Upper lobe of left lung (tissue), 6 donors: ENCODE data around the gene AGBL1. TPM values are rescaled to one million over a fixed set of nuclear protein-coding genes. Genes with fewer than 3 reads are reported as not detected.

ENCODE experiments used
- ATAC-seq, 2 donors: fragments of 200-7000 bp; cut with Tn5 transposase; one replicate each; pipeline ENCODE4 v1.9.1; 2022; ENCODE audit warnings: mild to moderate bottlenecking in 2 of 2, moderate library complexity in 2 of 2; ENCODE audit not compliant: low FRiP score in 2 of 2
- DNase-seq, 2 donors: peaks; one replicate each; pipeline ENCODE4 v3.0.0-alpha.2; 2019 to 2020
- H3K27ac ChIP-seq, 4 donors: fragments of 200-600 bp; sonication (generic); one replicate each; pipeline ENCODE4 v1.5.1; 2016 to 2019
- H3K27me3 ChIP-seq, 4 donors: fragments of 200-600 bp; sonication (generic); one replicate each; pipeline ENCODE4 v1.5.1; 2017 to 2019
- H3K36me3 ChIP-seq, 4 donors: fragments of 200-600 bp; sonication (generic); one replicate each; pipeline ENCODE4 v1.5.1; 2016 to 2019
- H3K4me1 ChIP-seq, 4 donors: fragments of 200-600 bp; sonication (generic); one replicate each; pipeline ENCODE4 v1.5.1; 2018 to 2019
- H3K4me3 ChIP-seq, 4 donors: fragments of 200-600 bp; sonication (generic); one replicate each; pipeline ENCODE4 v1.5.1; 2017 to 2019; ENCODE audit warnings: mild to moderate bottlenecking in 2 of 4, moderate library complexity in 1 of 4
- H3K9me3 ChIP-seq, 4 donors: fragments of 200-600 bp; sonication (generic); one replicate each; pipeline ENCODE4 v1.5.1; 2018 to 2019
- EP300 ChIP-seq, 4 donors: sonication (generic); formaldehyde crosslinking; IDR thresholded peaks; one replicate each; pipeline ENCODE4 v1.5.1; 2017; ENCODE audit warnings: antibody characterized with exemption in 4 of 4, control low read depth in 2 of 4
- POLR2A ChIP-seq, 4 donors: fragments of 450-650 bp; IDR thresholded peaks; one replicate each; pipeline ENCODE4 v1.5.1; 2016 to 2017; ENCODE audit warnings: antibody characterized with exemption in 4 of 4, mild to moderate bottlenecking in 2 of 4
- POLR2AphosphoS5 ChIP-seq, 2 donors: sonication (generic); formaldehyde crosslinking; IDR thresholded peaks; one replicate each; pipeline ENCODE4 v1.5.1; 2017; ENCODE audit warnings: antibody characterized with exemption in 2 of 2
- WGBS, 2 donors: methylation state at CpG; one replicate each; pipeline ENCODE4 v1.1.5; 2017 to 2018; 5-methylcytosine and 5-hydroxymethylcytosine counted together
- total RNA-seq, 6 donors: library from RNA; depleted of rRNA in 4 of 6; stranded (reverse); fragments of >200 nt in 4 of 6; gene quantifications; one replicate each; pipeline versions ENCODE4 v1.1.0 to v1.2.1, GENCODE V29; 2016 to 2021
- TF ChIP-seq, protein P1 (sequence below), 6 experiments: fragments of 450-650 bp in 4 of 6; fragments of 200-600 bp in 2 of 6; sonication (generic) in 2 of 6; IDR thresholded peaks; one replicate each; pipeline ENCODE4 v1.5.1; 2016 to 2019; ENCODE audit warnings: antibody characterized with exemption in 6 of 6
- donor health status: DM: no; HTN: no; CAD: no; lungs with moderate emphysema.
- donor health status: DM: no; HTN: yes; CAD: no; lungs with severe emphysema.

Gene AGBL1
- total RNA-seq, 6 donors from 2014 or later = 3.1 to 23.0 (median 14.5) TPM

DNA sequence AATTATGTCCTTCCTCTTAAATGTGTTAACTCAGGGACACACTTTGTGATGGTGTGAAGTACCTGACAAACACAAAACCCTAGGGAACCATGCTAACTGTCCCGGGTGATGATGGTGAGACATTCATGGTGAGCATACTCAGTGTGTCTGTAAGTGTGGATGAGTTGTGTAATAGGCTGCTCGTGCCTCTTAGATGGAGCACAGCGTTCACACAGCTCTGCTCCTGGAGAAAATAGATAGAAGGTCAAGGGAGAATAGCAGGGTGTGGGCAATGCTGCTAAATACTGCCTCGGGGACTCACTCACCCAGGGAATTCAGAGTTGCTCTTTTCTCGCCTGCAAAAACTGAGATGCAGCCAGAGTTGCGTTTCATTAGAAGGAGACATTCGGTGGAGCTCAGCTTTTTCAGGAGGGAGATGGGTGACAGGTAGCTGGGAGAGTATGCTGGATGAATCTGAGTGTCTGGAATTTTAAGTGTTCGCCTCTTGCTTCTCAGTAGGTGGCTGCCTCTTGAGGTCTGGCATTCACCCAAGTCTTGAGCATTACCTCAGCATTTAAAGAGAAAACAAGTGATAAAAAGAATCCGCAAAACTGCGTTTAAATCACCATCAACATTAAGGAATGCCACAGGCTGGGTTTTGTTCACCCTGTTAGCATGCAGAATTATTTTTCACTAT is 813.2 kb downstream of the AGBL1 start:
- Histone ChIP-seq H3K9me3 (no peaks in the 10 kb centered on the region), H3K27ac (no peak overlapping the region), H3K36me3 (no peaks in the 10 kb centered on the region), H3K4me1 (no peaks in the 10 kb centered on the region), H3K4me3 (no peak overlapping the region), H3K27me3 (no peaks in the 10 kb centered on the region)
- WGBS, 2 donors = 43 to 55% methylated on average over 10 of the region's 10 CpGs
- TF ChIP-seq POLR2AphosphoS5 (IDR thresholded peaks at IDR 0.05) = no peak
- no peak for TF ChIP-seq EP300 (IDR thresholded peaks at IDR 0.05)
- no peak for TF ChIP-seq POLR2A (IDR thresholded peaks at IDR 0.05)
- DNase-seq (peak in 1 of 2 donors; percentile 40), ATAC-seq (peak in 1 of 2 donors; percentile 49)

DNA sequence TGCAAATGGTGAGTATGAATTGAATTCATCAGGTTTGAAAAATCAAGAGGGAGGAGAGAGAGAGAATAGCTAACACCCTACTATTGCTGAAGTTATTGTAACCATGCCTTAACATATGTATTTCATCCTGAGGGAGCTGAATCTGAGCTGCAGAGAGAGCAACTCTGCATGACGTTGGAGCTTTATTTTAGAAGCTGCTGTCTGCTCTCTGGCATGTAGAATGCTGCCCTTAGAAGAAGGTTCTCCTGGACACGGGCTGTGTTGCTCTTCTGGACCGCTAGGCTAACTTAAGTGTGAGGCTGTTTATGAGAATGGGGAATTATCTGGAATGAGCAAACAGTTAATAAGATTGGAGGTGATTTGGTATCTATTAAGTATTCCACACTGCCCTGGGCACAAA is 814.6 kb downstream of the AGBL1 start:
- Histone ChIP-seq H3K9me3 (no peaks in the 10 kb centered on the region), H3K27me3 (no peaks in the 10 kb centered on the region), H3K36me3 (no peaks in the 10 kb centered on the region), H3K4me1 (no peaks in the 10 kb centered on the region), H3K4me3 (no peak overlapping the region), H3K27ac (no peak overlapping the region)
- 77 to 84% methylated on average over 3 of the region's 3 CpGs for WGBS, 2 donors
- DNase-seq (no peak), ATAC-seq (no peak)
- TF ChIP-seq POLR2A (IDR thresholded peaks at IDR 0.05) (no peak), EP300 (IDR thresholded peaks at IDR 0.05) (no peak), POLR2AphosphoS5 (IDR thresholded peaks at IDR 0.05) (no peak)
- TF ChIP-seq, protein P1, sequence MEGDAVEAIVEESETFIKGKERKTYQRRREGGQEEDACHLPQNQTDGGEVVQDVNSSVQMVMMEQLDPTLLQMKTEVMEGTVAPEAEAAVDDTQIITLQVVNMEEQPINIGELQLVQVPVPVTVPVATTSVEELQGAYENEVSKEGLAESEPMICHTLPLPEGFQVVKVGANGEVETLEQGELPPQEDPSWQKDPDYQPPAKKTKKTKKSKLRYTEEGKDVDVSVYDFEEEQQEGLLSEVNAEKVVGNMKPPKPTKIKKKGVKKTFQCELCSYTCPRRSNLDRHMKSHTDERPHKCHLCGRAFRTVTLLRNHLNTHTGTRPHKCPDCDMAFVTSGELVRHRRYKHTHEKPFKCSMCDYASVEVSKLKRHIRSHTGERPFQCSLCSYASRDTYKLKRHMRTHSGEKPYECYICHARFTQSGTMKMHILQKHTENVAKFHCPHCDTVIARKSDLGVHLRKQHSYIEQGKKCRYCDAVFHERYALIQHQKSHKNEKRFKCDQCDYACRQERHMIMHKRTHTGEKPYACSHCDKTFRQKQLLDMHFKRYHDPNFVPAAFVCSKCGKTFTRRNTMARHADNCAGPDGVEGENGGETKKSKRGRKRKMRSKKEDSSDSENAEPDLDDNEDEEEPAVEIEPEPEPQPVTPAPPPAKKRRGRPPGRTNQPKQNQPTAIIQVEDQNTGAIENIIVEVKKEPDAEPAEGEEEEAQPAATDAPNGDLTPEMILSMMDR (IDR thresholded peaks at IDR 0.05) = no peak

DNA sequence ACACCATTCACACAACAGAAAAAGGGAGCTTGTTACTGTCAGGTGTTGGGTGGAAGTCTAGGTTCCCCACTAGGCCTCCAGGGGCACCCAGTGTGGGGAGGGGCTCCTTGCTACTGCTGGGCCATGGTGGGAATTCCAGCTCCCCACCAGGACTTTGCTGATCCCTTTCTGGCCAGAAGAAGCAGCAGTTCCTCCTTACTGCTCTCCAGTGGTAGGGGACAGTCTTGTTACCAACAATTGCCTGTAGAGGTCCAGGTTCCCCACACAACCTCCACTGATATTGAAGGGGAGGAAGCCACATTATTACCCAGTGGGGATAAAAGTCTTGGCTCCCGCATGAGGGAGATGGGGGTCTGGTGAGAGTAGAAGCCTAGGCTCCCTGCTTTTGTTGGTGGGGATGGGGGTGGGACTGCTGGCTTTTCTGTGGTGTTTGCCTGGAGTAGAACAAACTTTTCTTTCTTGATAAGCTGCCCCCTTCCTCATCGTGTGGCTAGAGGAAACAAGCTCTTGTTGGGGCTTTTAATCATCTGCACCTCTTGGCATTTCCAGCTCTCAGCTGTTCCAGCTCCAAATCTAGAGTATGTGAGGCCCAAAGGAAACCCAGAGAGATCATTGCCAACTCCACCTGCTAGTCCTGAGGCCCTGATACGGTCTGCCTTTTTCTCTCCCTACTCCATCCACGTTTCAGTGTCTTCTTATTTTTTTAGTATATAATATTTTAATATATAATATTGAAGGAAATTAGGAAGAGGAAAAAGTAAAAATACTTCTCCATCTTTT is 824.2 kb downstream of the AGBL1 start:
- Histone ChIP-seq H3K4me3 (no peak overlapping the region), H3K4me1 (no peaks in the 10 kb centered on the region), H3K36me3 (no peaks in the 10 kb centered on the region), H3K27me3 (no peaks in the 10 kb centered on the region), H3K9me3 (no peaks in the 10 kb centered on the region), H3K27ac (no peak overlapping the region)
- WGBS, 2 donors = 45 to 47% methylated on average over 4 of the region's 4 CpGs
- no peak for ATAC-seq
- DNase-seq = no peak
- TF ChIP-seq, protein P1 (IDR thresholded peaks at IDR 0.05) = no peak
- TF ChIP-seq POLR2A (IDR thresholded peaks at IDR 0.05) = no peak
- no peak for TF ChIP-seq POLR2AphosphoS5 (IDR thresholded peaks at IDR 0.05)
- TF ChIP-seq EP300 (IDR thresholded peaks at IDR 0.05) = no peak

DNA sequence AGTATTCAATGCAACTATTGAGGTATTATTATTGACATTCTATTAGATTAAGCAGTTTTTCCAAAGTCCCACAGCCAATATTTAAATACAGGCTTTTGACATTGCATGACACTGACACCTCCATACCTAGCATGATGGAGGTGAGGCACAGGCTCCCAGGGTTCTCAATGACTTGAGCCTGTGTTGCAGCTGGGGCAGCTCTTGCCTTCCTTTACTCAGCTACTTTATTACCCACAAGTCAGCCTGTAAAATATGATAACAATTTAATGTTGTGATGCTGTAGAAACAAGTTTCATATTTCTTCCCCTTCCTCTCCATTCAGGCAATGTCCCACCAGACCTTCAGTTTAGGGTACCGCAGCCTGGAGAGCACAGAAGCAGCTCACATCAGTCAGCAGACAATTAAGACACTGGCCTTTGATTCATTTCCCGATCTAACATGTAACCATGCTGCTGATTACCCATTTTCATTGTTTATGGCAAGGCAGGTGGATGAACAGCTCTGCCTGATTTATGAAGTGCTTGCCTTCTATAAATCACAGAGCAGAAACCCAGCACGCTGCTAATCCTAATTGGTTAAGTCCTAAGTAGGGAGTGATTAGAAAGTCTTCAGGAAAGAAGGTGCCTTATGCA is 826.1 kb downstream of the AGBL1 start:
- Histone ChIP-seq H3K9me3 (no peaks in the 10 kb centered on the region), H3K4me1 (no peaks in the 10 kb centered on the region), H3K27ac (no peak overlapping the region), H3K4me3 (no peak overlapping the region), H3K36me3 (no peaks in the 10 kb centered on the region), H3K27me3 (no peaks in the 10 kb centered on the region)
- WGBS, 2 donors = 68% methylated on average over 3 of the region's 3 CpGs
- ATAC-seq = no peak
- DNase-seq = no peak
- no peak for TF ChIP-seq POLR2A (IDR thresholded peaks at IDR 0.05)
- no peak for TF ChIP-seq POLR2AphosphoS5 (IDR thresholded peaks at IDR 0.05)
- TF ChIP-seq EP300 (IDR thresholded peaks at IDR 0.05) = no peak
- TF ChIP-seq, protein P1 (IDR thresholded peaks at IDR 0.05) = no peak

DNA sequence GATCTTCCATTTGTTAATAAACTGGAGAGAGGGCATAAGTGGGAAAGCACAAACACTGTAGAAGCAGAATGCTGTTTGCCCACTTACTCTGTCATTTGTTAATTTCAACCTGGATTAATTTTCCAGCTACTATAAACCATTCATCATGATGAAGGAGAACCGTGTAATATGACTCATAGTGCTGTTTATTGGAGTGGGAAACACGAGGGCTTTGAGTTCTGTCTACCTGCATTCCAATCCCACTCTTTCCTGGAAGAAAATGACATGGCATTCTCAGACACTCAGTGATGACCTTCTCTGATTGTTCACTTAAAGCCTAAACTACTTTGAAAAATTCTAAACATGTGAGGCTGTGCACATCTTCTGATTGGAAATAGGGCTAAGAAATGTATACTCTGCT is 826.7 kb downstream of the AGBL1 start:
- ATAC-seq (no peak), DNase-seq (no peak)
- Histone ChIP-seq H3K4me1 (no peaks in the 10 kb centered on the region), H3K36me3 (no peaks in the 10 kb centered on the region), H3K27me3 (no peaks in the 10 kb centered on the region), H3K9me3 (no peaks in the 10 kb centered on the region), H3K4me3 (no peak overlapping the region), H3K27ac (no peak overlapping the region)
- no peak for TF ChIP-seq POLR2A (IDR thresholded peaks at IDR 0.05)
- TF ChIP-seq, protein P1 (IDR thresholded peaks at IDR 0.05) = no peak
- TF ChIP-seq POLR2AphosphoS5 (IDR thresholded peaks at IDR 0.05) = no peak
- no peak for TF ChIP-seq EP300 (IDR thresholded peaks at IDR 0.05)
- 36 to 45% methylated on average over 2 of the region's 2 CpGs for WGBS, 2 donors
